HG03558 (cell line): Measurements from ENCODE around the gene SLC66A2.
A peak's percentile ranks its signal among the peaks of the same experiment; 100 is the strongest.
"Not testable (repeated sequence)": the region's sequence is repeated elsewhere in the genome, so short reads cannot be mapped to it uniquely, and the experiment has no call there.

Experiments
- ATAC-seq: cut with Tn5 transposase; IDR thresholded peaks from one replicate; pipeline ENCODE4 v1.9.1; 2021; ENCODE audit warnings: moderate number of reproducible peaks; ENCODE audit not compliant: unreplicated experiment; ENCODE audit errors: extremely low read depth

The SLC66A2 gene

DNA sequence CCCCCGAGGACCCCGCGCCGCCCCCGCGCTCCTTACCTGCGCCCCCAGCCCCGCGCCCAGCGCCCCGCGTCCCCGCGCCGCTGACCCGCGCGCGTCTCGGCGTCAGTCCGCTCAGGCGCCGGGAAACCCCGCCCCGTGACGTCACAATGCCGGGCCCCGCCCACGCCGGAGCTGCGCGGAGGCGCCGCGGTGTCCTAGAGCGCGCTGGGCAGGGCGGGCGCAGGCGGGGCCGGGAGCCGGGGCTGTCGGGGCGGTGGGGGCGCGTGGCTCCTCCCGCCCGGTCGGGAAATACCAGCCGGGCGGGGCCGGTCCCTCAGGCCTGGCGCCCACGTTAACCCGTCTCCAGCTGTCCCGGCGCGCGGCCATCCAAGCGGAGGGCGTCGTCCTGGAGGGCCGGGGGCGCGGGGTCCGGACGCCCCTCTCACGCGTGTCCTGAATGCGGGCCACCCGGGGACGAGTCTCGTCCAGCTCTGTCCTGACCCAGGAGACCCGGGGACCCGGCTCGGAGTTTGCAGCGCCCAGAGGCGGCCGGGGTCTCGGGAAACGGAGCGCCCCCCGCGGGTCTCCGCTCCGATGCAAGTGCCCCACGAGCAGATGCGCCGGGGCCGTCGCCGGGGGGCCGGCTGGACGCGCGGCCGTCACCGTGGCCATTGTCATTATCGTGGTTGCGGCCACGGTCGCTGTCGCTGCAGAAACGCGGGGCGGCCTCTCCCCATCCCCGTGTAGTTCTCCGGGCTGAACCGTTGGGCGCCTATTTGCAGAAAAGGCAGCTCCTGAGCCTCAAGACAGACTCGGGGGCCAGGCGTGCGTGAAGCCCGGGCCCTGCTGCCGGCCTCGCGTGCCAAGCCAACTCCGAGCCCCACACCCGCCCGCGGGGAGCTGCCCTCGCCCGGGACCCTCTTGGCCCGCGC, at the start of gene SLC66A2:
Gene SLC66A2, minus strand, starts transcription at position 109 of the 911 bp plus-strand sequence. CDS start 727 bp downstream, outside the sequence.
- peak; percentile 48 for ATAC-seq

DNA sequence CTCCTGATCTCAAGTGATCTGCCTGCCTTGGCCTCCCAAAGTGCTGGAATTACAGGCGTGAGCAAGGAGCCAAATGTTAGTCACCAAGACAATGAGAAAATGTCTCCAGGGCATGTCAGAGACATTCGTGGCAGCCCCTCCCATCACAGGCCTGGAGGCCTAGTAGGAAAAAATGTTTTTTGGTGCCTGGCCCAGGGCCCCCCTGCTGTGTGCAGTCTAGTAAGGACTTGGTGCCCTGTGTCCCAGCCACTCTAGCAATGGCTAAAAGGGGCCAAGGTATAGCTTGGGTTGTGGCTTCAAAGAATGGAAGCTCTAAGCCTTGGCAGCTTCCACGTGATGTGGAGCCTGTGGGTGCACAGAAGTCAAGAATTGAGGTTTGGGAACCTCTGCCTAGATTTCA, 49.4 kb upstream of the SLC66A2 start:
- ATAC-seq = no peak

DNA sequence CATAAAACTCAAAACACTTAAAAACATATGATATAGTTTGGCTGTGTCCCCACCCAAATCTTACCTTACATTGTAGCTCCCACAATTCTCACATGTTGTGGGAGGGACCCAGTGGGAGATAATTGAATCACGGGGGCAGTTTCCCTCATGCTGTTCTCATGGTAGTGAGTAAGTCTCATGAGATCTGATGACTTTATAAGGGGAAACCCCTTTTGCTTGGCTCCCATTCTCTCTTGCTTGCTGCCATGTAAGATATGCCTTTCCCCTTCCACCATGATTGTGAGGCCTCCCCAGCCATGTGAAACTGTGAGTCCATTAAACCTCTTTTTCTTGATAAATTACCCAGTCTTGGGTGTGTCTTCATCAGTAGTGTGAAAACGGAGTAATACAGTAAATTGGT, 48.2 kb upstream of the SLC66A2 start:
- not testable (repeated sequence) for ATAC-seq

DNA sequence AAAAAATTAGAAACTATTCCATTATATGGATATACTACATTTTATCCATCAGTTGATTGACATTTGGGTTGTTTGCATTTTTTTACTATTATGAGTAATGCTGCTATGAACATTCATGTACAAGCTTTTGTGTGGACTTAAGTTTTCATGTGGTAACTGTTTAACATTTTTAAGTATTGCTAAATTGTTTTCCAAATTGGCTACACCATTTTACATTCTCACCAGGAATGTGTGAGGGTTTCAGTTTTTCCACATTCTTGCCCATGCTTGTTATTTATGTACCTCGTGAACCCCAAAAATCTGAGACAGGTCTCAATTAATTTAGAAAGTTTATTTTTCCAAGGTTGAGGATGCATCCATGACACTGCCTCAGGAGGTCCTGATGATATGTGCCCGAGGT, 40.0 kb upstream of the SLC66A2 start:
- no peak for ATAC-seq

DNA sequence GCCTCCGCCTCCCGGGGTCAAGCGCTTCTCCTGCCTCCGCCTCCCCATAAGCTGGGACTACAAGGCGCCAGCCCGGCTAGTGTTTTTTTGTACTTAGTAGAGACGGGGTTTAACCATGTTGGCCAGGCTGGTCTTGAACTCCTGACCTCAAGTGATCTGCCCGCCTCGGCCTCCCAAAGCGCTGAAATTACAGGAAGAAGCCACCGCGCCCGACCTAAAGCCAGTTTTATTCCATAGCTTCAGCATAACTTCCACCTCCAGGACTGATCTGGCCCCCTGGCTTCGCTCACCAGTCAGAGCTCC, 37.7 kb upstream of the SLC66A2 start:
- no peak for ATAC-seq

DNA sequence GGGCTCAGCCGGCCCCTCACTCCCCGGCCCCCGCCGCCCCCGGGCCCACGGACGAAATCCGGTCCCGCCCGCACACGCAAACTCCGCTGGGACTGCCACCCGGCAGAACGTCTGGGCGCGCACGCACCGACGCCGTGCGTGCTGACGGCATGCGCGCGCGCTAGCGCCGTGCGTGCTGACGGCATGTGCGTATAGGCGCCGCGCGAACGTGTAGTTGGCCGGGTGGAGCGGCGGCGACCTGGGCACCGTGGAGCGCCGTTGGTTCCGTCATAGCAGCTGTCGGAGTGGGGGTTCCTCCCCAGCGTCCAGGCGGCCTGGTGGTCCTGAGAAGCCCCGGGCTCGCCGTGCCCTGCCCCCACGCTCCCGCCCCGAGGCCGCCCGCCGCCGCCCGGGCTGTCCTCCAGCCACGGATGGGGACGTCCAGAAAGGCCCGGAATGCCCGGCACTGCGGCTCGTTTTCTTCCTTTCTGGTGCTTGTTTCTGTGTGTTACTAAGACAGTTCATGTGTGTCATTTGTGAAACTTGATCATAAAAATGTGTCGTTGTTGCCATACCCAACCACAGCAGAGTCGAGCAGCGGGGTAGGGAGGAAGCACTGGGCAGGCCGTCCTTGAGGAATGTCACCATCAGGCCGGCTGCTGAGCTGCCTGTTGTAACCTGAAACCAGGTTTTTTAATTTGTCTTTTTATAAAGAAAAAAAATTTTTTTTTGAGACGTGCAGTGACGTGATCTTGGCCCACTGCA, 37.2 kb upstream of the SLC66A2 start, which contains the start of gene TXNL4A:
Gene TXNL4A, minus strand, starts transcription at position 113 of the 744 bp plus-strand sequence. CDS start 171 bp downstream, outside the sequence.
- ATAC-seq = peak; percentile 95

DNA sequence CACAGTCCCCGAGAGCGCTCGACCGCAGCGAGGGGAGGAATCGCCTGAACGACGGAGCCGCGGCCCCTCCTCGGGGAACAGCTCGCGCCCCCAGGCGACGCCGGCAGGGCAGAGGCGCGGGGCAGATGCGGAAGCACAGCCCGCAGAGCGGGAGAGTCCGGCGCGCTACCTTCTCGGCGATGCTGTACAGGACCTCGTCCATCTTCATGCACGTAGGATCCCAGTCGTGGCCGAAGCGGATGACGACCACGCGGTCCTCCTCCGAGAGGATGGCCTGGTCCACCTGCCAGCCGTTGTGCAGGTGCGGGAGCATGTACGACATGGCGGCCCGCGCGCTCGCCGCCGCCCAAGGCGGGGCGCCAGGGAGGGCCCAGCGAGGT, 36.6 kb upstream of the SLC66A2 start:
- ATAC-seq = peak; percentile 26

DNA sequence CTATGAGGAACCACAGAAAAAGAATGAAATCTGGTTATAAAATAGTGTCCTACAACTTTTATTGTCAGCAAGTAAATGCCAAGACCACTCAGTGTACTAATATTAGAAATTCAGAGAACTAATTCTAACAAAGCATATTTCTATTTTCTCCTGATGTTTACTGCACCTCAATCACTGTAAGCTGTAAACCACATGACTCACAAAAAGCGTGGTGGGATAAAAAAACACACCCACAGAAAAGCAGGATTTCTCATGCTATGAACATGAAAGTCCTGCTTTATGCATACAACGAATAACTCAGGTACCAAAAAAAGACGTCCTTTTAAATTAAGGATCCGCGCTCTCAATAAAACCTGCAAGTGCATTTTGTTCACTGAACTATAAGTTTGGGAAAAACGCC, 36.1 kb upstream of the SLC66A2 start:
- no peak for ATAC-seq

DNA sequence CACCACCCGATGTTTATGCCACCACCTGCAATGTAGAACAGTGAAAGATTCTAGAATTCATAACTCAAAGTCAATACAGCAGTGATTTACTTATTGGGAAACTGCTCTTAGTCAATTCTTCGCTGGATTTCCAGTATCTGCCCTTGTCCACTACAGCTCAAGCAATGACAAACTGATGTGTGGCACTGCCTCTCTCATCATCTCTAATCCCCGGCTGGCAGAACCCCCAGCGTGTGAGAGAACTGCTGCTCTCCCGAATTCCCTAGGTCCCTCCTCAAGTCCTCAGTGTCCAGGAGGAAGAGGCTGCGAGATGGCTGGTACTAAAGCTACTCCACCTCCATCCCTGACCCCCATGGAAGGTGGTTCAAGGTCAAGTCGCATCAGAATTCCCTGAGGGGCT, 35.3 kb upstream of the SLC66A2 start:
- ATAC-seq = no peak

DNA sequence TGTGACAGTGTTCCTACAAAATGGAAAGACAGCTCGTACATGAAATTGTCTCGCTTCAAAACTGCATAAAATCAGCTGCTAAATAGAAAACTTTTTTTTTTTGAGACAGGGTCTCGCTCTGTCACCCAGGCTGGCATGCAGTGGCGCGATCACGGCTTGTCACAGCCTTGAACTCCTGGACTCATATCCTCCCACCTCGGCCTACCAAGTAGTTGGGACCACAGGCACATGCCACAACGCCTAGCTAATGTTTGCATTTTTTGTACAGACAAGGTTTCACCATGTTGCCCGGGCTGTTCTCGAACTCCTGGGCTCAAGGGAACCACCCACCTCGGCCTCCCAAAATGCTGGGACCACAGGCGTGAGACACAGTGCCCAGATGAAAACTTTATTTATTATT, 33.7 kb upstream of the SLC66A2 start:
- no peak for ATAC-seq

DNA sequence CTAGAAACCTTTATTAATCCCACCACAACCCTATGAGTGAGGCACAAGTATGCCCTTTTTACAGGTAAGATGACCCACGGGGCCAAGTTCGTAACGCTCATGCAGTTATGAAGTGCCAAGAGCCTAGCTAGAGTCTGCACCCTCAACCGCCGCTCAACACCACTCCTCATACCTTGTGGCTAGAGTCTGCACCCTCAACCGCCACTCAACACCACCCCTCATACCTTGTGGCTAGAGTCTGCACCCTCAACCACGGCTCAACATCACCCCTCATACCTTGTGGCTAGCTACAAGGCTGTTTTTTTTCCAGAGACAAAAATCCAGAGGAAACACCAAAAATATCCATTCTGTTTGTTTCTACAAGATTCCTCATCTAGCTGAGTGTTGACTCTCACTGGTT, 32.3 kb upstream of the SLC66A2 start:
- ATAC-seq = no peak

DNA sequence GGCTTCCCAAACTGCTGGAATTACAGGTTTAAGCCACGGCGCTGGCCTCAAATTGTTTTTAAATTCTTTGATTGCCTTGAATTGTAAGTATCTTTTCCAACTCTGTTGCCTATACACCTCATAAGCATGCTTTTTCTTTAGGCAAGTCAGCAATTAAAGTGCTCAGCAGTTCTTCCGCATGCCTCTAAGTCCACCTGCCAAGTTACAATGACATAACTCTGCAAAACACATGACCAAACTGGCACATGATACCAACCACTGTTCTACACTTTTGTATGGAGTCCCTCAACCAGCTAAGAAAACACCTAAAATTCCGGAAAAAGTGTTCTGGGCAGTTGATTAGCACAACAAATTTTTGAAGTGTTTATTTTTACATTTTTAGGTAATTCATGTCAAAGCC, 31.8 kb upstream of the SLC66A2 start:
- ATAC-seq = no peak

DNA sequence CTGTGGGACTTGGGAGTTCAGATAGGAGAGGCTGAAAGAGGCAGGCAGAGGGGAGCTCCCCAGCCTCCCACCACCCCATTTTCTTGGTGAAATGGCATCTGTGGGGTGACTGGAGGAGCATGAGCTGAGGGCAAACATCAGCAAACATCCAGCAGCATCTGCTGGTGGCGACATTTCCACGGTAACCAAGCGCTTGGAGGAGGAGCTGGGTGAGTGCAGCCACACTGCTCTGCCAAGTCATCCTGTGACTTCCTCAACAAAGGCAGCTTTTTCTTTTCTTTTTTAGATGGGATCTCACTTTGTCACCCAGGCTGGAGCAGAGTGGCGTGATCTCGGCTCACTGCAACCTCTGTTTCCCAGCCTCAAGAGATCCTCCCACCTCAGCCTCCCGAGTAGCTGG, 31.3 kb upstream of the SLC66A2 start:
- ATAC-seq = no peak

DNA sequence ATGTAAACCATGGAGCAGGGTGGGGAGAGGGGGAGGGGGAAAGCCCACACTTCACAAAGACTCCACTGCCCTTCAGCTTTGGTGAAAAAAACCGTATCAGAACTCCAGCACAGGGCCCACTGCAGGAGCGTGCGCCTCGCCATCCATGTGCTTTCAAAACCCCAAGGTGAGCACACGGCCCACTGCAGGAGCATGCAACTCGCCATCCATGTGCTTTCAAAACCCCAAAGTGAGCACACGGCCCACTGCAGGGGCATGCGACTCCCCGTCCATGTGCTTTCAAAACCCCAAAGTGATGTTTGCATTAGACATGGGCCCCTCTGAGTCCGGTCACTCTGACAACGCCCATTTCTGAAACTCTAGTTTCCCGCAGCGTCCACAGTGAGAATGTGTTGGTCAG, 29.1 kb upstream of the SLC66A2 start:
- no peak for ATAC-seq

DNA sequence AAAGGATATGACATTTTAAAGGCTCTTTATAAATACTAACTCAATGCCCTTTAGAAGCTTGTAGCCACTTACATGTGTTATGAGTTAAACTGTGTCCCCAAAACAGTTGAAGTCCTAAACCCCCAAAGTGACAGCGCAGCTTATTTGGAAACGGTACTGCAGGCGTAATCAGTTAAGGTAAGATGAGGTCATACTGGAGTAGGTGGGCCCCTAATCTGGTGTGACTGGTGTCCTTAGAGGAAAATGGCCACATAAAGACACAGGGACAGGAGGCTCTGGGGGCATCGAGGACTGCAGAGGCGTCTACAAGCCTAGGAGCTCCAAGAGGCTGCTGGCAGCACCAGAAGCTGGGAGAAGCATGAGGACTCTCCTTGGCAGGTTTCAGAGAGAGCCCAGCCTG, 28.4 kb upstream of the SLC66A2 start:
- ATAC-seq = no peak

DNA sequence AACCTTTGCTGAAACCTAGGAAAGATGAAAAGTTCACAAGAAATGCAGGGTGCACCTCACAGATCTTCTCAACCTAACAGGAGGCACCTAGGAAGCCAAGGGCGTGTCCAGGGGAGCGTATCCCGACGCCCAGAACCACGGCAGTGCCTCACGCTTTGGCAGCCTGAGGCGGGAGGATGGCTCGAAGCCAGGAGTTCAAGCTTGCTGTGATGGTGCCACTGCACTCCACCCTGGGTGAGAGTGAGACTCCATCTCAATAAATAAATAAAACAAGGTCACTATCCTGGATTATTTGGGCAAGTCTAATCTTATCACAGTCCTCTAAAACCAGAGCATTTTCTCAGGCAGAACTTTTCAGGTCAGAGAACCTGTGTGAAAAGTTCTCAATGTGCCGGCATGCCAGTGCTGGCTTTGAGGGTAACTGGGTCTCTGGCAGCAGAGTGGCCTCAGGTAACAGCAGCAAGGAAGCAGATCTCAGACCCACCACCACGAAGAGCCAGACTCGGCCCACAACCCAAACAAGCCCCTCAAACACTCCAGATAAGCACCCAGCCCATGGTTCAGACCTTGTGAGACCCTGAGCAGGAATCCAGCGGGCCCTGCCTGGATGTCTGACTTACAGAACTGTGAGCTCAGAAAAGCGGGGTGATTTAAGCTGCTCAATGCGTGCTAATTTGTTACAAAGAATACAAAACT, 24.7 kb upstream of the SLC66A2 start:
- ATAC-seq = no peak

DNA sequence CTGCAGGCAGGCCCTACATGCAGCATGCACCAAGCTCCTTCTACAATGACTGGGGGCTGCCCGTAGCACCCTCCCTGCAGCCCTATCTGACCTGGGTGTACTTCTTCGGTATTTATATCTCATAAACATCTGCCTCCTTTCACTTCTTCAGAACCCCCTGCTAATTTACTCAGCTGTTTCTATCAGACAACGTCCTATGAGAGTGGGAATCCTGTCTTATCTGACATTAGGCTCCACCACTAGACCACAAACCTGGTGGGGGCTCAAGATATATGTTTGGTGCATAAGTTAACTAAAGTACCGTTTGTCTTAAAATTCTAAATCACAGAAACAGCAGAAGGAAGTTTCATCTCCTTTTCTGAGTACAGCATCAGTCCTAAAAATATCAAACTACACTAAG, 23.6 kb upstream of the SLC66A2 start:
- no peak for ATAC-seq

DNA sequence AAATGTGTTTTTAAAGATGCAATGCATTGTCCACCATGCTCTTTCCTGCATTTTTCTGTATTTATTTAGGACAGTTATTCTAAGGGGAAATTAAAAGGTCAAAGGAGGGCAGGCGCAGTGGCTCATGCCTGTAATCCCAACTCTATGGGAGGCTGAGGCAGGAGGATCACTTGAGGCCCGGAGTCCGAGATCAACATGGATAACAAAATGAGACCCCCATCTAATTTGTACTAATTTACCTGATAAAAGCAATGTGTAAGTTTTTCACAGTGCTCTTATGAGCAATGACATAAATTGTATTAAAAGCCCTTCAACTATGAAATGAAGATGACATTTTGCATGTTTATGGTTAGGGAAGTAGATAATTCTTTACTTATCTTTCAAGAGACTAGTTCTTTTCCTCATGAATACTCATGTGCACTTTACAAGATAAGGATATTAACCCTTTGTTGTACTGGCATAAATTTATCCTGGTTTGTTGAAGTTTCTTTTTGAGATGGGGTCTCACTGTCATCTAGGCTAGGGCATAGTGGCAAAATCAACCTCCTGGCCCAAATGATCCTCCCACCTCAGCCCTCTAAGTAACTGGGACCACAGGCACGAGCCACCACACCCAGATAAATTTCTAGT, 22.7 kb upstream of the SLC66A2 start:
- no peak for ATAC-seq

DNA sequence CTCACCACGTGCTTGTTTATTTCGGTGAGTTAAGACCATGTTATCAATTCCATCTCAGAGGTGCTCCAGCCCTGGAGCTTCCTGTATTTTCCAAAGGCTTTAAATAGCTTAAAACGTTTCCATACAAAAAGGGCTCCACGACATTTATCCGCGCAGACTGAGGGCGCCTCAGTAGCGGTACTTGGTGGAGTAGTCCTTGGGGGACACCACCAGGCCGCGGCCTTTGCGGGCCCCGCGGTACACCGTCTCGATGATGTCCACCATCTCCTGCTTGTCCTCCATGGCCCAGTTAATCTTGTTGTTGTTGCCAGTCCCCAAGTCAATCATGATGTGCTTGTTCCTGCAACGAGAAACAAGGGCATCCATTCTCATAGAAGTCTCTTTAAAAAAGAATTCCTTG, 22.1 kb upstream of the SLC66A2 start:
- no peak for ATAC-seq

DNA sequence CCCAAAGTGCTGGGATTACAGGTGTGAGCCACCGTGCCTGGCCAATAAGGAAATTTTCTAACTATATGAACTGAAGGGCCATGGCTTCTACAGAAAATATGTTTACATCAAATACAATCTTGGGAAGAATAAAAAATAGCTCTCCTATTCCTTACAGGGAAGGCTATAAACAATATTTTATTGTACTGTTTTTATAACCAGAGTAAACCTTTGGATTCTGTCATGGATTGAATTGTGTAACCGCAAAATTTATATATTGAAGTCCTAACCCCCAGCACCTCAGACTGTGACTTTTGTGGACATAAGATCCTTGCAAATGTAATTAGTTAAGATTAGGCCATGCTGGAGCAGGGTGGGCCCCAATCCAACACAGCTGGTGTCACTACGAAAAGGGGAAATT, 21.3 kb upstream of the SLC66A2 start:
- no peak for ATAC-seq

DNA sequence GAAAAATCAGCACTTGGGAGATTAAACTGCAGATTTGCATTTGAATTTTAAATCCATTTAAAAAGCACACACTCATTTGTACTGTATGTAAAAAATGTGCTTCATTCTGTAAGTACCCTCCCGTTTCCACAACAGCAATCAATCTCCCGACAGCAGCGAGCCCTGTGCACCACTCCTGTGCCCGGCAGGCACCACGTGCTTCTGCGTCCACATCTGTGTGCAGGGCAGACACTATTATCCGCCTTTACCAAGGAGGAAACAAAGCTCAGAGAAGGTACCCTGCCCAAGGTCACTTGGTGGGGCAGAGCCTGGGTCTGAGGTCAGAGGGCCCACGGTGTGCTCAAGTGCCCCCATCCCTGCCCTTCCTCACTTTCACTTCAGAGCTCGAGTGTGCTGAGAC, 20.5 kb upstream of the SLC66A2 start:
- ATAC-seq = no peak
